H9 (cell line): Measurements from ENCODE around the gene FAM3D. TPM values are rescaled to one million over a fixed set of nuclear protein-coding genes. Genes with fewer than 3 reads are reported as not detected.

Source experiments
- DNase-seq: peaks from one replicate; pipeline ENCODE4 v3.0.0-alpha.2; 2017
- H2AFZ ChIP-seq: one replicate; pipeline ENCODE4 v1.6.1; 2013; ENCODE audit warnings: mild to moderate bottlenecking, low read length, control low read depth, moderate library complexity
- H2AK5ac ChIP-seq: 2 replicates; pipeline ENCODE4 v1.6.1; 2013; ENCODE audit warnings: low read length, control low read depth, mixed read lengths; ENCODE audit not compliant: insufficient read length
- H2BK120ac ChIP-seq: one replicate; pipeline ENCODE4 v1.6.1; 2013; ENCODE audit warnings: low read depth, mild to moderate bottlenecking, low read length, control low read depth, inconsistent platforms; ENCODE audit not compliant: poor library complexity, severe bottlenecking
- H2BK12ac ChIP-seq: 2 replicates; pipeline ENCODE4 v1.6.1; 2013; ENCODE audit warnings: low read length, control low read depth, mixed read lengths, low read depth; ENCODE audit not compliant: insufficient read length
- H2BK15ac ChIP-seq: 2 replicates; pipeline ENCODE4 v1.6.1; 2013; ENCODE audit warnings: low read depth, low read length, control low read depth
- H2BK20ac ChIP-seq: one replicate; pipeline ENCODE4 v1.6.1; 2013; ENCODE audit warnings: low read depth, mild to moderate bottlenecking, low read length, control low read depth, inconsistent platforms; ENCODE audit not compliant: poor library complexity, severe bottlenecking
- H2BK5ac ChIP-seq: 2 replicates; pipeline ENCODE4 v1.6.1; 2013; ENCODE audit warnings: low read length, control low read depth, mixed read lengths; ENCODE audit not compliant: insufficient read length
- H3K14ac ChIP-seq: 2 replicates; pipeline ENCODE4 v1.6.1; 2013; ENCODE audit warnings: low read length, control low read depth; ENCODE audit not compliant: insufficient read depth
- H3K18ac ChIP-seq: 2 replicates; pipeline ENCODE4 v1.6.1; 2013; ENCODE audit warnings: low read depth, mild to moderate bottlenecking, mixed read lengths, low read length, control low read depth; ENCODE audit not compliant: insufficient read length
- H3K23ac ChIP-seq: 2 replicates; pipeline ENCODE4 v1.6.1; 2013; ENCODE audit warnings: low read length, control low read depth, mixed read lengths, low read depth; ENCODE audit not compliant: insufficient read length
- H3K23me2 ChIP-seq: 2 replicates; pipeline ENCODE4 v1.6.1; 2013; ENCODE audit warnings: low read depth, mild to moderate bottlenecking, mixed read lengths, low read length, control low read depth; ENCODE audit not compliant: insufficient read length, poor library complexity, severe bottlenecking
- H3K27ac ChIP-seq: 2 replicates; pipeline ENCODE4 v1.5.1; 2013; ENCODE audit warnings: low read length, control low read depth, mixed read lengths, low read depth; ENCODE audit not compliant: insufficient read length
- H3K27me3 ChIP-seq: 2 replicates; pipeline ENCODE4 v1.6.1; 2013; ENCODE audit warnings: low read length, control low read depth, inconsistent platforms; ENCODE audit not compliant: insufficient read depth
- H3K4ac ChIP-seq: 2 replicates; pipeline ENCODE4 v1.6.1; 2013; ENCODE audit warnings: low read depth, mild to moderate bottlenecking, control low read depth, inconsistent platforms, low read length, moderate library complexity
- H3K4me1 ChIP-seq: 2 replicates; pipeline ENCODE4 v1.6.1; 2013; ENCODE audit warnings: low read length, control low read depth, inconsistent platforms; ENCODE audit not compliant: insufficient read depth
- H3K4me2 ChIP-seq: 2 replicates; pipeline ENCODE4 v1.6.1; 2013; ENCODE audit warnings: low read length, control low read depth, mixed read lengths; ENCODE audit not compliant: insufficient read length, insufficient read depth
- H3K56ac ChIP-seq: 2 replicates; pipeline ENCODE4 v1.6.1; 2013; ENCODE audit warnings: low read depth, mild to moderate bottlenecking, mixed read lengths, low read length, control low read depth; ENCODE audit not compliant: insufficient read length
- H3K79me1 ChIP-seq: 2 replicates; pipeline ENCODE4 v1.6.1; 2013; ENCODE audit warnings: low read depth, mild to moderate bottlenecking, moderate library complexity, low read length, control low read depth, inconsistent platforms; ENCODE audit not compliant: insufficient read depth, poor library complexity, severe bottlenecking
- H3K79me2 ChIP-seq: 2 replicates; pipeline ENCODE4 v1.6.1; 2013; ENCODE audit warnings: low read length, control low read depth, inconsistent platforms; ENCODE audit not compliant: insufficient read depth
- H3K9ac ChIP-seq: 2 replicates; pipeline ENCODE4 v1.6.1; 2013; ENCODE audit warnings: low read length, control low read depth, mixed read lengths; ENCODE audit not compliant: insufficient read length; ENCODE audit errors: extremely low read depth
- H3K9me3 ChIP-seq: one replicate; pipeline ENCODE4 v1.6.1; 2013; ENCODE audit warnings: low read depth, low read length, inconsistent platforms; ENCODE audit not compliant: control insufficient read depth
- H3T11ph ChIP-seq: one replicate; pipeline ENCODE4 v1.6.1; 2013; ENCODE audit warnings: mild to moderate bottlenecking, low read length, control low read depth, inconsistent platforms
- H4K20me1 ChIP-seq: one replicate; pipeline ENCODE4 v1.6.1; 2013; ENCODE audit not compliant: control insufficient read depth, insufficient read length, insufficient read depth
- H4K5ac ChIP-seq: 2 replicates; pipeline ENCODE4 v1.6.1; 2013; ENCODE audit warnings: low read depth, mild to moderate bottlenecking, mixed read lengths, low read length, control low read depth; ENCODE audit not compliant: insufficient read length
- H4K8ac ChIP-seq: replicated peaks from 2 replicates; pipeline ENCODE4 v1.6.1; 2013; ENCODE audit warnings: low read length, control low read depth, mixed read lengths, low read depth; ENCODE audit not compliant: insufficient read length
- H4K91ac ChIP-seq: 2 replicates; pipeline ENCODE4 v1.6.1; 2013; ENCODE audit warnings: low read depth, mild to moderate bottlenecking, moderate library complexity, mixed read lengths, low read length, control low read depth; ENCODE audit not compliant: insufficient read length
- H3K27ac Mint-ChIP-seq, 3 experiments: 2 replicates in 2 of 3; 3 replicates in 1 of 3; pipeline ENCODE4 v1.8.0; 2020 to 2021; ENCODE audit warnings: mixed read lengths in 3 of 3, mild to moderate bottlenecking in 1 of 3, moderate library complexity in 1 of 3
- H3K27me3 Mint-ChIP-seq: 2 replicates; pipeline ENCODE4 v1.8.0; 2021; ENCODE audit warnings: low read depth, mild to moderate bottlenecking, moderate library complexity, mixed read lengths
- H3K36me3 Mint-ChIP-seq, 3 experiments: 2 replicates in 2 of 3; 3 replicates in 1 of 3; pipeline ENCODE4 v1.8.0; 2020 to 2021; ENCODE audit warnings: low read depth in 3 of 3, mixed read lengths in 3 of 3; ENCODE audit not compliant: insufficient read depth in 1 of 3
- H3K4me1 Mint-ChIP-seq, 2 experiments: 2 replicates each; pipeline ENCODE4 v1.8.0; 2020; ENCODE audit warnings: mixed read lengths in 2 of 2
- H3K4me3 Mint-ChIP-seq, 2 experiments: 2 replicates in 1 of 2; 3 replicates in 1 of 2; pipeline ENCODE4 v1.8.0; 2020 to 2021; ENCODE audit warnings: mild to moderate bottlenecking in 2 of 2, mixed read lengths in 2 of 2, moderate library complexity in 1 of 2
- H3K9me3 Mint-ChIP-seq, 2 experiments: 2 replicates in 1 of 2; 3 replicates in 1 of 2; pipeline ENCODE4 v1.8.0; 2020; ENCODE audit warnings: mild to moderate bottlenecking in 2 of 2, mixed read lengths in 2 of 2, moderate library complexity in 1 of 2
- WGBS: extraction: QIAGEN DNeasy Blood & Tissue Kit; methylation state at CpG from one replicate; pipeline ENCODE4 v1.1.7; 2013; ENCODE audit warnings: missing lambda C conversion rate, low lambda C conversion rate, mixed read lengths; ENCODE audit not compliant: insufficient read length; ENCODE audit errors: extremely low coverage; 5-methylcytosine and 5-hydroxymethylcytosine counted together
- total RNA-seq: library from RNA; stranded (reverse); gene quantifications from 2 replicates; pipeline ENCODE4 v1.2.1, GENCODE V29; 2021
- TF ChIP-seq, protein P1 (sequence below): fragments of 200-600 bp; sonication (generic); conservative IDR thresholded peaks from 3 replicates; pipeline ENCODE4 v1.8.0; 2021; ENCODE audit warnings: antibody characterized with exemption, mild to moderate bottlenecking

Gene FAM3D
- total RNA-seq, 1 experiment from 2014 or later, result not detected

DNA sequence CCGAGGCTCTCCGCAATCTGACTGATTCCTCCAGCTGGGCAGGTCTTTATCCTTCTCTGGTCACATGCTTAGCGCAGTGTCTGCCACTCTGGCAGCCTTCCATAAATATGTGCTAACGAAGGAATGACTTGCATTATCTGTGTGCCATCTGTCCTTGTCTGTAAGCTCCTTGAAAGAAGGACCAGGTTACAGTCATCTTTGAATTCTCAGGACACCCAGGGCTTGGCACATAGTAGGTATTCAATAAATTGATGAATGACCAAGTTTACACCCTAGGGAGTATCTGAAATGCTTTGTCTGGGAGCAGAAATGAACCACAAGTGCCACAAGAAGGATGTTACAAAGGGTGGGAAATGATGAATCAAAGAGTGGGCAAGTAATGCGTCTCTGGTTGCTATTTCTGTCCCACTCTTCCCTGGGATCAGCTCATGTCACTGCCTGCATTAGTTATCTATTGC is 16.5 kb upstream of the FAM3D start:
- DNase-seq, result no peak
- WGBS, result no CpG with 5 or more reads among the region's 5 CpGs
- no peak overlapping the region for H3K14ac ChIP-seq
- H2BK5ac ChIP-seq, result no peak overlapping the region
- no peaks in the 10 kb centered on the region for H3K79me2 ChIP-seq
- Mint-ChIP-seq H3K4me1 (peaks cover 2 to 4% of the 10 kb centered on the region in 2 experiments; a peak in 2 of 4 replicates), H3K9me3 (peaks cover 13 to 28% of the 10 kb centered on the region in 2 experiments; a peak in 4 of 5 replicates), H3K27me3 (peaks cover 9% of the 10 kb centered on the region), H3K4me3 (no peak overlapping the region), H3K27ac (no peak overlapping the region), H3K36me3 (peaks cover 3 to 17% (median 16%) of the 10 kb centered on the region in 3 experiments; a peak in 4 of 7 replicates)
- no peaks in the 10 kb centered on the region for H4K20me1 ChIP-seq
- H4K5ac ChIP-seq, result no peak overlapping the region
- no peak overlapping the region for H2AFZ ChIP-seq
- H4K91ac ChIP-seq, result no peak overlapping the region
- no peak overlapping the region for H3K9ac ChIP-seq
- TF ChIP-seq, protein P1, sequence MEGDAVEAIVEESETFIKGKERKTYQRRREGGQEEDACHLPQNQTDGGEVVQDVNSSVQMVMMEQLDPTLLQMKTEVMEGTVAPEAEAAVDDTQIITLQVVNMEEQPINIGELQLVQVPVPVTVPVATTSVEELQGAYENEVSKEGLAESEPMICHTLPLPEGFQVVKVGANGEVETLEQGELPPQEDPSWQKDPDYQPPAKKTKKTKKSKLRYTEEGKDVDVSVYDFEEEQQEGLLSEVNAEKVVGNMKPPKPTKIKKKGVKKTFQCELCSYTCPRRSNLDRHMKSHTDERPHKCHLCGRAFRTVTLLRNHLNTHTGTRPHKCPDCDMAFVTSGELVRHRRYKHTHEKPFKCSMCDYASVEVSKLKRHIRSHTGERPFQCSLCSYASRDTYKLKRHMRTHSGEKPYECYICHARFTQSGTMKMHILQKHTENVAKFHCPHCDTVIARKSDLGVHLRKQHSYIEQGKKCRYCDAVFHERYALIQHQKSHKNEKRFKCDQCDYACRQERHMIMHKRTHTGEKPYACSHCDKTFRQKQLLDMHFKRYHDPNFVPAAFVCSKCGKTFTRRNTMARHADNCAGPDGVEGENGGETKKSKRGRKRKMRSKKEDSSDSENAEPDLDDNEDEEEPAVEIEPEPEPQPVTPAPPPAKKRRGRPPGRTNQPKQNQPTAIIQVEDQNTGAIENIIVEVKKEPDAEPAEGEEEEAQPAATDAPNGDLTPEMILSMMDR, result no peak
- no peak overlapping the region for H2AK5ac ChIP-seq
- H3T11ph ChIP-seq, result no peak overlapping the region
- no peak overlapping the region for H2BK12ac ChIP-seq
- no peak overlapping the region for H2BK20ac ChIP-seq
- H3K23ac ChIP-seq, result no peak overlapping the region
- no peak overlapping the region for H3K56ac ChIP-seq
- no peak overlapping the region for H3K4me2 ChIP-seq
- H4K8ac ChIP-seq, result no peak overlapping the region
- H3K4me1 ChIP-seq, result no peaks in the 10 kb centered on the region
- H3K79me1 ChIP-seq, result no peaks in the 10 kb centered on the region
- no peaks in the 10 kb centered on the region for H3K27me3 ChIP-seq
- no peak overlapping the region for H3K4ac ChIP-seq
- no peak overlapping the region for H3K18ac ChIP-seq
- no peak overlapping the region for H3K27ac ChIP-seq
- H2BK120ac ChIP-seq, result no peak overlapping the region
- H2BK15ac ChIP-seq, result no peak overlapping the region
- H3K9me3 ChIP-seq, result no peaks in the 10 kb centered on the region
- no peaks in the 10 kb centered on the region for H3K23me2 ChIP-seq
